ENCODE measurements around the gene HDAC3.

Gene HDAC3

GRCh38 chr5:141636413-141637122 is at the start of gene HDAC3, which contains the start of gene RELL2:
Gene HDAC3 (minus strand): TSS chr5:141636849. CDS start chr5:141636790, 59 bp downstream.
Gene RELL2 (plus strand): TSS chr5:141636997. CDS start chr5:141638226, 1,229 bp downstream.
- DNase-seq (ENCODE audit: extremely low read depth, low read depth): no peak
- peak within 1 kb of the TSS; percentile 95 for H3K4me3 ChIP-seq (replicated peaks; ENCODE audit: low read depth, low read length)
- TF ChIP-seq CTCF (IDR thresholded peaks at IDR 0.05; ENCODE audit: low read depth, low read length, missing control alignments): no peak

GRCh38 chr5:141685591-141685990 is 48.9 kb upstream of the HDAC3 start:
- no peak for TF ChIP-seq CTCF (IDR thresholded peaks at IDR 0.05; ENCODE audit: low read depth, low read length, missing control alignments)
- H3K4me3 ChIP-seq (replicated peaks; ENCODE audit: low read depth, low read length): no peak overlapping the region
- DNase-seq (ENCODE audit: extremely low read depth, low read depth): no peak

- no peak overlapping the region for H3K4me3 ChIP-seq (replicated peaks; ENCODE audit: low read depth, low read length)
- no peak for DNase-seq (ENCODE audit: extremely low read depth, low read depth)
- TF ChIP-seq CTCF (IDR thresholded peaks at IDR 0.05; ENCODE audit: low read depth, low read length, missing control alignments): no peak
These were observed 47.0 kb upstream of the HDAC3 start for GRCh38 chr5:141683596-141684141.

GRCh38 chr5:141681695-141682641 is 45.3 kb upstream of the HDAC3 start, which contains the start of gene ARAP3:
Gene ARAP3 (minus strand): TSS chr5:141682230. CDS start chr5:141680486, 1,744 bp downstream.
- peak within 1 kb of the TSS; percentile 44 for H3K4me3 ChIP-seq (replicated peaks; ENCODE audit: low read depth, low read length)
- DNase-seq (ENCODE audit: extremely low read depth, low read depth): no peak
- TF ChIP-seq CTCF (IDR thresholded peaks at IDR 0.05; ENCODE audit: low read depth, low read length, missing control alignments): no peak

- peak overlapping the region; percentile 44 for H3K4me3 ChIP-seq (replicated peaks; ENCODE audit: low read depth, low read length)
- no peak for TF ChIP-seq CTCF (IDR thresholded peaks at IDR 0.05; ENCODE audit: low read depth, low read length, missing control alignments)
These were observed 44.6 kb upstream of the HDAC3 start for GRCh38 chr5:141681295-141681694.

GRCh38 chr5:141680751-141681201 is 44.1 kb upstream of the HDAC3 start:
- TF ChIP-seq CTCF (IDR thresholded peaks at IDR 0.05; ENCODE audit: low read depth, low read length, missing control alignments): no peak
- H3K4me3 ChIP-seq (replicated peaks; ENCODE audit: low read depth, low read length): peak overlapping the region; percentile 44
- no peak for DNase-seq (ENCODE audit: extremely low read depth, low read depth)

More at GRCh38 chr5:141681295-141681694, 44.6 kb upstream of the HDAC3 start:
- no peak for DNase-seq (ENCODE audit: extremely low read depth, low read depth)
